Heart left ventricle (tissue), 16 donors: ENCODE results near the gene MEX3D. TPM values are rescaled to one million over a fixed set of nuclear protein-coding genes. Genes with fewer than 3 reads are reported as not detected.
A peak's percentile ranks its signal among the peaks of the same experiment; 100 is the strongest.
"Not testable (repeated sequence)": the region's sequence is repeated elsewhere in the genome, so short reads cannot be mapped to it uniquely, and the experiment has no call there.

ENCODE experiments used
- ATAC-seq, 4 donors: fragments of 200-7000 bp; cut with Tn5 transposase; one replicate each; pipeline ENCODE4 v1.9.1; 2020 to 2022; ENCODE audit warnings: moderate library complexity in 4 of 4, mild to moderate bottlenecking in 3 of 4, moderate number of reproducible peaks in 1 of 4
- DNase-seq, 5 donors: peaks; one replicate each; pipeline ENCODE4 v3.0.0-alpha.2; 2020
- H3K27ac ChIP-seq, 12 donors: fragments of 200-600 bp; sonication (generic) in 4 of 12; one replicate each; pipeline versions ENCODE4 v1.5.0 to v1.8.0; 2016 to 2022; ENCODE audit warnings: mild to moderate bottlenecking in 2 of 12
- H3K27me3 ChIP-seq, 9 donors: fragments of 200-600 bp; sonication (generic) in 2 of 9; one replicate each; pipeline versions ENCODE4 v1.5.1 to v1.8.0; 2016 to 2022; ENCODE audit warnings: mild to moderate bottlenecking in 3 of 9
- H3K36me3 ChIP-seq, 9 donors: fragments of 200-600 bp; sonication (generic) in 2 of 9; one replicate each; pipeline versions ENCODE4 v1.5.0 to v1.8.0; 2018 to 2022; ENCODE audit warnings: mild to moderate bottlenecking in 2 of 9
- H3K4me1 ChIP-seq, 12 donors: fragments of 200-600 bp; sonication (generic) in 4 of 12; one replicate each; pipeline versions ENCODE4 v1.5.0 to v1.8.0; 2016 to 2022; ENCODE audit warnings: mild to moderate bottlenecking in 3 of 12
- H3K4me3 ChIP-seq, 12 donors: fragments of 200-600 bp; sonication (generic) in 4 of 12; one replicate each; pipeline versions ENCODE4 v1.5.0 to v1.8.0; 2017 to 2022; ENCODE audit warnings: mild to moderate bottlenecking in 9 of 12, moderate library complexity in 4 of 12
- H3K9me3 ChIP-seq, 12 donors: fragments of 200-600 bp; sonication (generic) in 4 of 12; one replicate each; pipeline versions ENCODE4 v1.5.0 to v1.8.0; 2016 to 2022; ENCODE audit warnings: mild to moderate bottlenecking in 1 of 12
- CTCF ChIP-seq, 12 donors: fragments of 200-600 bp; sonication (generic) in 4 of 12; IDR thresholded peaks; one replicate each; pipeline versions ENCODE4 v1.5.0 to v1.8.0; 2018 to 2022; ENCODE audit warnings: antibody characterized with exemption in 12 of 12, mild to moderate bottlenecking in 5 of 12
- POLR2A ChIP-seq, 2 donors: fragments of 450-650 bp; IDR thresholded peaks; one replicate each; pipeline ENCODE4 v1.6.1; 2017; ENCODE audit warnings: antibody characterized with exemption in 2 of 2, mild to moderate bottlenecking in 2 of 2, moderate library complexity in 2 of 2
- WGBS, 4 donors: extraction: QIAGEN DNeasy Blood & Tissue Kit in 2 of 4; methylation state at CpG; one replicate each; pipeline versions ENCODE4 v1.1.5 to v1.1.7; 2013 to 2018; 5-methylcytosine and 5-hydroxymethylcytosine counted together
- intact Hi-C, 10 donors: fragments of 100-400 bp; cut with DNase I; formaldehyde crosslinking; loops; one replicate each; pipeline versions ENCODE4 v1.11.1 to v1.14.2; 2022
- polyA plus RNA-seq, 2 donors: library from polyadenylated mRNA; stranded (reverse); fragments of 200-250 nt; gene quantifications; one replicate each; pipeline ENCODE4 v1.2.3, GENCODE V29; 2013
- total RNA-seq, 9 donors: library from RNA; depleted of rRNA in 2 of 9; stranded (reverse); fragments of >200 nt in 2 of 9; fragmentation: NEBNext Ultra II Directional in 3 of 9; extraction: Animal tissue kit (Norgen Biotek cat#: 25700) in 3 of 9; gene quantifications; one replicate each; pipeline versions ENCODE4 v1.1.0 to v1.2.4, GENCODE V29; 2016 to 2023
- donor health status: ischemic (EF 13 %, LVEDD 7.1; RV severe dilation, severe dysfunction).
- donor health status: healthy with polysubstance abuse.
- donor health status: DM: no; HTN: yes; CAD: no.
- donor health status: DM: no; HTN: no; CAD: no.
- donor health status: ischemic (EF 25% LVEDD 6.9; RV normal size, moderate dysfunction).
- donor health status: ischemic (EF 25% LVEDD 5.7; RV mildly dilated, moderate dysfunction).
- donor health status: healthy.
- donor health status: DM: yes; HTN: yes; CAD: no.
- donor health status: ischemic (EF 35%, LVEDD 5.7; RV mildly dilated, moderate dysfunction).
- donor health status: nonischemic (EF 11% LVEDD 7.7; RV severe dilation, severe dysfunction).
- donor health status: DM: yes; HTN: yes; CAD: no.
- donor health status: PGD.
- donor health status: ischemic (EF 29% LVEDD 5.4; RV normal size, mild dysfunction).
- donor health status: nonischemic (EF 23%, LVEDD 6.1; RV moderate dilation, normal function).

The MEX3D gene
- total and polyA plus RNA-seq, 11 donors = 1.9 to 18.6 (median 8.0) TPM

GRCh38 chr19:1531587-1531986 lies 36.5 kb downstream of the MEX3D start:
- intact Hi-C loops = no loop called here
- 84 to 88% (median 86%) methylated on average over 11 of the region's 11 CpGs for WGBS, 4 donors
- H3K4me3 ChIP-seq = no peak overlapping the region
- H3K27me3 ChIP-seq = peaks cover 0 to 48% (median 3%) of the 10 kb centered on the region in 9 donors
- H3K27ac ChIP-seq = no peak overlapping the region
- no peaks in the 10 kb centered on the region for H3K9me3 ChIP-seq
- TF ChIP-seq CTCF (IDR thresholded peaks at IDR 0.05) (no peak), POLR2A (IDR thresholded peaks at IDR 0.05) (no peak)
- no peaks in the 10 kb centered on the region for H3K4me1 ChIP-seq
- DNase-seq (no peak), ATAC-seq (no peak)
- H3K36me3 ChIP-seq = no peaks in the 10 kb centered on the region

- H3K4me3 ChIP-seq, H3K36me3 ChIP-seq, H3K27ac ChIP-seq, ATAC-seq, intact Hi-C loops, H3K4me1 ChIP-seq, H3K9me3 ChIP-seq, DNase-seq: not testable (repeated sequence)
- peaks cover 3 to 48% (median 8%) of the 10 kb centered on the region in 9 donors for H3K27me3 ChIP-seq
- 92 to 95% (median 93%) methylated on average over 11 of the region's 11 CpGs for WGBS, 4 donors
Observed at GRCh38 chr19:1530856-1531255, 37.3 kb downstream of the MEX3D start.

GRCh38 chr19:1529430-1529816 lies 38.7 kb downstream of the MEX3D start:
- H3K27ac ChIP-seq = no peak overlapping the region
- ATAC-seq (no peak), DNase-seq (peak in 1 of 5 donors; percentile 48)
- intact Hi-C loops = loop anchor here in 2 of 10 donors (10.0 kb wide), 1 partner anchor 245 kb away; the partner anchor contains the start of gene EFNA2 (in 2 of the 2)
- TF ChIP-seq POLR2A (IDR thresholded peaks at IDR 0.05) (no peak), CTCF (IDR thresholded peaks at IDR 0.05) (no peak)
- no peaks in the 10 kb centered on the region for H3K36me3 ChIP-seq
- H3K4me1 ChIP-seq = no peaks in the 10 kb centered on the region
- H3K27me3 ChIP-seq = peaks cover 6 to 52% (median 22%) of the 10 kb centered on the region in 9 donors
- H3K4me3 ChIP-seq = no peak overlapping the region
- WGBS, 4 donors = 80 to 84% (median 82%) methylated on average over 13 to 16 of the region's 16 CpGs
- H3K9me3 ChIP-seq = no peaks in the 10 kb centered on the region

- H3K4me1 ChIP-seq = peaks cover 0 to 6% (median 0%) of the 10 kb centered on the region in 12 donors
- no peaks in the 10 kb centered on the region for H3K36me3 ChIP-seq
- WGBS, 4 donors = 78 to 81% (median 79%) methylated on average over 10 to 23 of the region's 23 CpGs
- ATAC-seq (no peak), DNase-seq (peak in 1 of 5 donors; percentile 58)
- peaks cover 7 to 58% (median 28%) of the 10 kb centered on the region in 9 donors for H3K27me3 ChIP-seq
- H3K27ac ChIP-seq = no peak overlapping the region
- no peaks in the 10 kb centered on the region for H3K9me3 ChIP-seq
- intact Hi-C loops = loop anchor here in 2 of 10 donors (10.0 kb wide), 1 partner anchor 244 kb away; the partner anchor contains the start of gene EFNA2 (in 2 of the 2)
- TF ChIP-seq CTCF (IDR thresholded peaks at IDR 0.05) = no peak
- TF ChIP-seq POLR2A (IDR thresholded peaks at IDR 0.05) = no peak
- no peak overlapping the region for H3K4me3 ChIP-seq
Observed at GRCh38 chr19:1528596-1529429, 39.3 kb downstream of the MEX3D start.
